GM06990 (cell line): ENCODE data around the gene SV2B.

Source experiments
- DNase-seq: peaks from one replicate; pipeline ENCODE4 v3.0.0-alpha.2; 2011; ENCODE audit not compliant: insufficient read length; ENCODE audit errors: extremely low read depth
- H3K27me3 ChIP-seq: replicated peaks from 2 replicates; pipeline ENCODE4 v1.6.0; 2011; ENCODE audit warnings: low read length; ENCODE audit not compliant: control insufficient read depth, insufficient read depth
- H3K36me3 ChIP-seq: 2 replicates; pipeline ENCODE4 v1.5.1; 2011; ENCODE audit warnings: low read length; ENCODE audit not compliant: control insufficient read depth, insufficient read depth
- H3K4me3 ChIP-seq: replicated peaks from 2 replicates; pipeline ENCODE4 v1.5.1; 2011; ENCODE audit warnings: low read depth, mild to moderate bottlenecking, control low read depth, low read length
- CTCF ChIP-seq: IDR thresholded peaks from 2 replicates; pipeline ENCODE4 v1.5.1; 2011; ENCODE audit warnings: low read length, control low read depth, mild to moderate bottlenecking, inconsistent platforms; ENCODE audit not compliant: insufficient read depth, poor library complexity, severe bottlenecking

Gene SV2B

GRCh38 chr15:91186904-91187656 is 87.0 kb downstream of the SV2B start:
- no peak for TF ChIP-seq CTCF
- H3K27me3 ChIP-seq: peaks cover 1% of the 10 kb centered on the region; the same call in 1 of the 2 replicates
- H3K4me3 ChIP-seq: no peak overlapping the region
- DNase-seq: no peak
- H3K36me3 ChIP-seq: no peaks in the 10 kb centered on the region

DNA sequence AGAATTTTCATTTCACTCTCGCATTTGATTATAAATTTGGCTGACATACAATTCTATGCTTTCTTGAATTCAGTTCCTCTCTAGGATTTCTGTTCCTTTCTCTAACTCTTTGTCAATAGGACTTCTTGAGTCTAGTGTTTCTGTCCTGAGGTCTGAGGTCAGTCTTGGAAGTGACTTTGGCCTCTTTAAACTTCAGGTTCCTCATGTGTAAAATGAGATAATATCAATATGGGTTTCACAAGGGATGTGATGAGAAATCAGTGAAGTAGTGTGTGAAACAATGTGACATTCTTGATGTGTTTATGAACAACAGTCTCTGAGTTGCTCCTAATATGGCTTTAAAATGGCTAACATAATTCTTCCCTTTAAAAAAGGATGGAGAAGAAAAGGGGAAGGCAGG is 92.2 kb downstream of the SV2B start:
- peak; percentile 20 for DNase-seq
- no peak for TF ChIP-seq CTCF
- no peak overlapping the region for H3K4me3 ChIP-seq
- no peaks in the 10 kb centered on the region for H3K36me3 ChIP-seq
- no peaks in the 10 kb centered on the region for H3K27me3 ChIP-seq

- H3K4me3 ChIP-seq: no peak overlapping the region
- DNase-seq: no peak
- H3K27me3 ChIP-seq: no peaks in the 10 kb centered on the region
- no peak for TF ChIP-seq CTCF
- no peaks in the 10 kb centered on the region for H3K36me3 ChIP-seq
Measured at GRCh38 chr15:91192690-91193377, 92.8 kb downstream of the SV2B start.

DNA sequence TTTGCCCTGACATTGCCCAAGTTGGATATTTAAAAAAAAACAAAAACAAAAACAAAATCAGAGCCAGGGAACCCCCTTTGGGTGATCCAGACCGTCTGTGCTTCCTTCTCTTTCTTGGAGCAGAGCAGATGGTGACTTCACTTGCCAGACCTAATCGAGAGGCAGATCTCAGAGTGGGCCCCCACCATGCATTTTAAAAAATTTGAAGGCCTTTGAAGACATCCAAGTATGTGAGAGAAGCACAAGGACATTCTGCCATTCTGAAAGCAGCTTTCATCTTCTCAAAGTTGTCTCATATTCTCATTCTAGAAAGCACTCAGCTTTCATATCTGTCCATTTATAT is 93.3 kb downstream of the SV2B start:
- H3K27me3 ChIP-seq: no peaks in the 10 kb centered on the region
- H3K4me3 ChIP-seq: no peak overlapping the region
- DNase-seq: no peak
- no peaks in the 10 kb centered on the region for H3K36me3 ChIP-seq
- TF ChIP-seq CTCF: no peak

DNA sequence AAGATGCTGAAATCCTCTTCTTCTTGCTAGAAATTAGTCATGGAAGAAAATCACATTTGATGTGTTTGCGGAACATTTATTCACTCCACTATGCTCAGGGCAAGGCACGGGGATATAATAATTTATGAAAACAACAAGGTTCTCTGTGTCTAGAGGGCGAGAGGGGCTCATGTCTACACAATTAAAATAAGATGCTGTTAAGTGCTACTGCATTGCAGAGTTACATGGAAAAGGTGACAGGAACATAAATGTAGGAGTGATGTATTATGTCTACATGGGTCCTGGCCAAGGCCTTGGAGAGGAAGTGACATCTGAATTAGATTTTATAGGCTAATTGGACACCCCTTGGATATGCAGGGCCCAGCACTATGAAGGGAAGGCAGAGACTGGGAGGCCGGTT is 96.1 kb downstream of the SV2B start:
- DNase-seq: no peak
- Histone ChIP-seq H3K36me3 (no peaks in the 10 kb centered on the region), H3K27me3 (no peaks in the 10 kb centered on the region), H3K4me3 (no peak overlapping the region)
- no peak for TF ChIP-seq CTCF
